Vagina (tissue), 2 donors: Measurements from ENCODE around the gene BTN2A1. TPM values are rescaled to one million over a fixed set of nuclear protein-coding genes. Genes with fewer than 3 reads are reported as not detected.

Experiments
- DNase-seq, 2 donors: peaks; one replicate each; pipeline ENCODE4 v3.0.0-alpha.2; 2017; ENCODE audit errors: extremely low spot score in 2 of 2
- H3K27ac ChIP-seq: fragments of 200-600 bp; sonication (generic); one replicate; pipeline ENCODE4 v1.5.1; 2019
- H3K27me3 ChIP-seq: fragments of 200-600 bp; sonication (generic); one replicate; pipeline ENCODE4 v1.5.1; 2019
- H3K36me3 ChIP-seq, 2 donors: fragments of 200-600 bp; sonication (generic); one replicate each; pipeline ENCODE4 v1.5.1; 2017 to 2019
- H3K4me1 ChIP-seq: fragments of 200-600 bp; sonication (generic); one replicate; pipeline ENCODE4 v1.5.1; 2019
- H3K4me3 ChIP-seq, 2 donors: fragments of 200-600 bp; sonication (generic); 1 replicate in 1 of 2; 2 replicates in 1 of 2; pipeline ENCODE4 v1.5.1; 2016 to 2019
- H3K9me3 ChIP-seq: fragments of 200-600 bp; sonication (generic); one replicate; pipeline ENCODE4 v1.5.1; 2019
- POLR2A ChIP-seq, 2 donors: fragments of 450-650 bp; IDR thresholded peaks; one replicate each; pipeline ENCODE4 v1.6.1; 2017; ENCODE audit warnings: antibody characterized with exemption in 2 of 2, mild to moderate bottlenecking in 2 of 2, moderate library complexity in 2 of 2
- POLR2AphosphoS5 ChIP-seq, 2 donors: sonication (generic); formaldehyde crosslinking; IDR thresholded peaks; one replicate each; pipeline ENCODE4 v1.9.0; 2017; ENCODE audit warnings: antibody characterized with exemption in 2 of 2, mild to moderate bottlenecking in 2 of 2, low read depth in 1 of 2; ENCODE audit not compliant: insufficient read depth in 1 of 2
- intact Hi-C: fragments of 100-400 bp; cut with DNase I; formaldehyde crosslinking; loops from one replicate; pipeline ENCODE4 v1.15.1; 2023
- total RNA-seq: library from RNA; depleted of rRNA; stranded (reverse); fragments of >200 nt; gene quantifications from one replicate; pipeline ENCODE4 v1.2.3, GENCODE V29; 2016
- TF ChIP-seq, protein P1 (sequence below), 3 experiments: fragments of 450-650 bp in 2 of 3; fragments of 200-600 bp in 1 of 3; sonication (generic) in 1 of 3; IDR thresholded peaks; one replicate each; pipeline ENCODE4 v1.5.1; 2017 to 2019; ENCODE audit warnings: antibody characterized with exemption in 3 of 3, mild to moderate bottlenecking in 2 of 3, moderate library complexity in 2 of 3

BTN2A1 gene
- total RNA-seq, 1 donor from 2014 or later: 18.4 TPM

DNA sequence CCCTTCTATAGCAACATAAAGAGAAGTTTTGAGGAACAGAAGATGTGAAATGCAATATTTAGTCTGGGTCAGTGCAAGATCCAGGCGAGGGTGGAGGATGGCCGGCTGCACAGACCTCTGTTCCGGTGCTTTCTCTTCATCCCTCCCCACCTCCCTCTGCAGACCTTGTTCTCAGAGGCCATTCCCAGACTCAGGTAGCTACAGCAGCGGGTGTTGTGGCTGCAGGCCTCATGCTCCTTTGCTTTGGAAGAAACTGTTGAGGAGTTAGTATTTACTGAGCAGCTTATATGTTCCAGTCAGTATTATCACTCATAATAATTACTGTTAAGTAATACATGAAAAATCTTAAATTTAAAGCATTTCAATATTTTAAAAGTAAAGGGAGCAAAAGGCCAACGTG lies 15.8 kb upstream of the BTN2A1 start:
- Histone ChIP-seq H3K4me3 (peak overlapping the region in 1 of 2 donors; percentile 49), H3K27ac (peak overlapping the region; percentile 12)
- intact Hi-C loops: no loop called here

DNA sequence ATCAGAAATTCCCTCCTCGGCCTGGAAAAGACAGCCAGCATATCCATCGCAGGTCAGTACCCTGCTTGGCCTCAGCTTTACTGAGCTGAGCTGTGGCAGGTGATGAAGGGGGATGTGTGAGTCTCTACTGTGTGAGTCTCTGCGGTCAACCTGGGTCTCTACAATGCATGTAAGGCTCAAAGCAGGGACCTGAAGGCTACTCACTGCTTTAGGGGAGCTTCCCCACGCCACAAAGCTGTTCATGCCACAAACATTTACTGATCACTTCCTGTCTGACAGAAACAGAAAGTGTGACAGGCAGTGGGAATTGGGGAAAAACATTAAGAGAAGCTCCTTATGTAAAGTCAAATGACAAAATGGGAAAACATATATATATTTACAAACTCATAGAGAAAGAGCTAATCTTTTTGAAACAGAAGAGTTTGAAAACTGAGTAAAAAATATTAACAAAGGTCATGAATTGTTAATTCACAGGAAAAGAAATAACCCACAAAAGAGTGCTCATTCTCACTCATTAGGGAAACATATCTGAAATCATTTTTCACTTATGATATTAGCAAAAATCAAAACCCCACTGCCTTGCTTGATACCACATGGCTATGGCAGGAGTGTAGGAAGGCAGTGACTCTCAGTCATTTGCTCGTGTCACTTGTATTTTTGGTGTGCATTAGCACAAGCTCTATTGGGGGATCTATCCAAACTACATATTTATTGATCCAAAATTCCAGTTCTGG lies 11.7 kb upstream of the BTN2A1 start:
- DNase-seq: no peak
- Histone ChIP-seq H3K36me3 (peaks cover 0 to 25% of the 10 kb centered on the region in 2 donors), H3K4me1 (peaks cover 15% of the 10 kb centered on the region), H3K27me3 (no peaks in the 10 kb centered on the region), H3K4me3 (no peak overlapping the region), H3K27ac (no peak overlapping the region), H3K9me3 (no peaks in the 10 kb centered on the region)
- TF ChIP-seq POLR2AphosphoS5 (IDR thresholded peaks at IDR 0.05; ENCODE audit: insufficient read depth in 1 of 2, low read depth in 1 of 2) (no peak), POLR2A (IDR thresholded peaks at IDR 0.05) (no peak)
- TF ChIP-seq, protein P1, sequence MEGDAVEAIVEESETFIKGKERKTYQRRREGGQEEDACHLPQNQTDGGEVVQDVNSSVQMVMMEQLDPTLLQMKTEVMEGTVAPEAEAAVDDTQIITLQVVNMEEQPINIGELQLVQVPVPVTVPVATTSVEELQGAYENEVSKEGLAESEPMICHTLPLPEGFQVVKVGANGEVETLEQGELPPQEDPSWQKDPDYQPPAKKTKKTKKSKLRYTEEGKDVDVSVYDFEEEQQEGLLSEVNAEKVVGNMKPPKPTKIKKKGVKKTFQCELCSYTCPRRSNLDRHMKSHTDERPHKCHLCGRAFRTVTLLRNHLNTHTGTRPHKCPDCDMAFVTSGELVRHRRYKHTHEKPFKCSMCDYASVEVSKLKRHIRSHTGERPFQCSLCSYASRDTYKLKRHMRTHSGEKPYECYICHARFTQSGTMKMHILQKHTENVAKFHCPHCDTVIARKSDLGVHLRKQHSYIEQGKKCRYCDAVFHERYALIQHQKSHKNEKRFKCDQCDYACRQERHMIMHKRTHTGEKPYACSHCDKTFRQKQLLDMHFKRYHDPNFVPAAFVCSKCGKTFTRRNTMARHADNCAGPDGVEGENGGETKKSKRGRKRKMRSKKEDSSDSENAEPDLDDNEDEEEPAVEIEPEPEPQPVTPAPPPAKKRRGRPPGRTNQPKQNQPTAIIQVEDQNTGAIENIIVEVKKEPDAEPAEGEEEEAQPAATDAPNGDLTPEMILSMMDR (IDR thresholded peaks at IDR 0.05): no peak
- intact Hi-C loops: no loop called here

More for the DNA sequence above, 15.8 kb upstream of the BTN2A1 start:
- Histone ChIP-seq H3K4me1 (peaks cover 28% of the 10 kb centered on the region), H3K36me3 (peaks cover 0 to 6% of the 10 kb centered on the region in 2 donors), H3K27me3 (no peaks in the 10 kb centered on the region), H3K9me3 (no peaks in the 10 kb centered on the region)
- no peak for DNase-seq
- TF ChIP-seq POLR2AphosphoS5 (IDR thresholded peaks at IDR 0.05; ENCODE audit: insufficient read depth in 1 of 2, low read depth in 1 of 2): no peak
- TF ChIP-seq, protein P1 (IDR thresholded peaks at IDR 0.05): no peak
- no peak for TF ChIP-seq POLR2A (IDR thresholded peaks at IDR 0.05)

DNA sequence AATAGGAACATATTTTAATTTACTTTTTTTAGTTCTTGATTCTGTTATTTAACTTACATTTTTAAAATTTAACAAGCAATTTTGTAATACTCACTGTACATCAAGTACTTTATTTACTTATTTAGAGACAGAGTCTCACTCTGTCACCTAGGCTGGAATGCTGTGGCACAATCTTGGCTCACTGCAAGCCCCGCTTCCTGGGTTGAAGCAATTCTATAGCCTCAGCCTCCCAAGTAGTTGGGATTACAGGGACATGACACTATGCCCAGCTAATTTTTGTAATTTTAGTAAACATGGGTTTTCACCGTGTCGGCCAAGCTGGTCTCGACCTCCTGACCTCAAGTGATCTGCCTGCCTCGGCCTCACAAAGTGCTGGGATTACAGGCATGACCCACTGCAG lies 10.5 kb upstream of the BTN2A1 start:
- no peak overlapping the region for H3K27ac ChIP-seq
- TF ChIP-seq, protein P1 (IDR thresholded peaks at IDR 0.05): no peak
- TF ChIP-seq POLR2AphosphoS5 (IDR thresholded peaks at IDR 0.05; ENCODE audit: insufficient read depth in 1 of 2, low read depth in 1 of 2): no peak
- H3K9me3 ChIP-seq: no peaks in the 10 kb centered on the region
- DNase-seq: no peak
- intact Hi-C loops: no loop called here
- H3K4me1 ChIP-seq: peaks cover 3% of the 10 kb centered on the region
- H3K36me3 ChIP-seq: peaks cover 0 to 25% of the 10 kb centered on the region in 2 donors
- no peak overlapping the region for H3K4me3 ChIP-seq
- no peaks in the 10 kb centered on the region for H3K27me3 ChIP-seq

DNA sequence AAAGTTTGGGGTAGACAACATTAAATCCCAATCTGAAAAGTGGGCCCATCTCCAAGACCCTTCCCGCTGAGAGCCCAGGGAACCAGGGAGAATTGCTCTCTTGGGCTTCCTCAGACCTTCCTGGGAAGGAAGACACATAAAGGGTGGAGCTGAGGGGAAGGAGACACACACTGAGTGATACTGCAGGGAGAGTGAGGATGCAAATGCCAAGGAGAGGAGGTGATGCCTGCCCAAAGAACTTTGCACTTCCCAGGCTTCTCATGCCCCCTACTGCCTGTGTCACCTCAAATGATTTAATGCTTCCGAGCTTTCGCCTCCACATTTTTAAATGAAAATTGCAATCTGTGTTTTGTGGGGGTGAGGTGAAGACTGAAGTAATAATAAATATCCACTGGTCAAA lies 7.5 kb upstream of the BTN2A1 start:
- peaks cover 0 to 19% of the 10 kb centered on the region in 2 donors for H3K36me3 ChIP-seq
- intact Hi-C loops: no loop called here
- no peaks in the 10 kb centered on the region for H3K4me1 ChIP-seq
- TF ChIP-seq, protein P1 (IDR thresholded peaks at IDR 0.05): no peak
- TF ChIP-seq POLR2AphosphoS5 (IDR thresholded peaks at IDR 0.05; ENCODE audit: insufficient read depth in 1 of 2, low read depth in 1 of 2) (no peak), POLR2A (IDR thresholded peaks at IDR 0.05) (no peak)
- no peaks in the 10 kb centered on the region for H3K9me3 ChIP-seq
- H3K27me3 ChIP-seq: no peaks in the 10 kb centered on the region
- no peak overlapping the region for H3K27ac ChIP-seq
- no peak for DNase-seq
- H3K4me3 ChIP-seq: no peak overlapping the region

DNA sequence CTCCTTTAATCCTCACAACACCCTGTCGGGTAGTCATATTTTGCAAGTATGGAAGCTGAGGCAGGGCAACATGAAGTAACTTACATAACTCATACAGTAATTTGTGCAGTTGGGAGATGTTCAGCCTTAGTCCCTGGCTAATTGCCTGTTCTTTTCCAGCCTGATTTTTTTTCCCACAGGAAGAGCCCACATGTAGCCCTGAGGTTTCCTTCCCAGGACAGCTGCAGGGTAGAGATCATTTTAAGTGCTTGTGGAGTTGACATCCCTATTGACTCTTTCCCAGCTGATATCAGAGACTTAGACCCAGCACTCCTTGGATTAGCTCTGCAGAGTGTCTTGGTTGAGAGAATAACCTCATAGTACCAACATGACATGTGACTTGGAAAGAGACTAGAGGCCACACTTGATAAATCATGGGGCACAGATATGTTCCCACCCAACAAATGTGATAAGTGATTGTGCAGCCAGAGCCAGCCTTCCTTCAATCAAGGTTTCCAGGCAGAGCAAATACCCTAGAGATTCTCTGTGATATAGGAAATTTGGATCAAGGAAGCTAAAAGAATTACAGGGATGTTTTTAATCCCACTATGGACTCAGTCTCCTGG lies 5.0 kb upstream of the BTN2A1 start:
- intact Hi-C loops: no loop called here
- no peak for DNase-seq

More for the DNA sequence above, 5.0 kb upstream of the BTN2A1 start:
- H3K36me3 ChIP-seq: peaks cover 0 to 19% of the 10 kb centered on the region in 2 donors
- no peak overlapping the region for H3K4me3 ChIP-seq
- H3K27me3 ChIP-seq: no peaks in the 10 kb centered on the region
- no peak for TF ChIP-seq POLR2AphosphoS5 (IDR thresholded peaks at IDR 0.05; ENCODE audit: insufficient read depth in 1 of 2, low read depth in 1 of 2)
- TF ChIP-seq, protein P1 (IDR thresholded peaks at IDR 0.05): no peak
- no peak for TF ChIP-seq POLR2A (IDR thresholded peaks at IDR 0.05)
- H3K27ac ChIP-seq: no peak overlapping the region
- peaks cover 7% of the 10 kb centered on the region for H3K4me1 ChIP-seq
- no peaks in the 10 kb centered on the region for H3K9me3 ChIP-seq
